Activated B cell treated with CpG ODN at 0.5 μM for 24 hours (primary cell): ENCODE measurements around the gene DIPK2B. TPM values are rescaled to one million over a fixed set of nuclear protein-coding genes. Genes with fewer than 3 reads are reported as not detected.

Experiments used
- ATAC-seq: fragments of 200-7000 bp; cut with Tn5 transposase; one replicate; pipeline ENCODE4 v1.10.0; 2021; ENCODE audit warnings: low read depth, mild to moderate bottlenecking, moderate library complexity
- CTCF ChIA-PET: fragments of 350-600 bp; sonication (Branson Sonifier 250); formaldehyde crosslinking; loops from one replicate; lab custom pipeline; 2021; ENCODE audit warnings: antibody characterized with exemption; lab: Charles Lee
- POLR2A ChIA-PET: fragments of 350-600 bp; sonication (Branson Sonifier 250); formaldehyde crosslinking; loops from one replicate; lab custom pipeline; 2021; ENCODE audit warnings: antibody characterized with exemption; lab: Charles Lee
- DNase-seq: peaks from one replicate; pipeline ENCODE4 v3.0.0; 2022
- H3K27ac Mint-ChIP-seq: one replicate; pipeline ENCODE4 v1.8.0; 2020; ENCODE audit warnings: mixed read lengths
- H3K27me3 Mint-ChIP-seq: one replicate; pipeline ENCODE4 v1.8.0; 2021; ENCODE audit warnings: mixed read lengths
- H3K36me3 Mint-ChIP-seq: one replicate; pipeline ENCODE4 v1.8.0; 2021; ENCODE audit warnings: low read depth, mixed read lengths
- H3K4me1 Mint-ChIP-seq: one replicate; pipeline ENCODE4 v1.8.0; 2021; ENCODE audit warnings: mixed read lengths
- H3K4me3 Mint-ChIP-seq: one replicate; pipeline ENCODE4 v1.8.0; 2020; ENCODE audit warnings: mild to moderate bottlenecking, mixed read lengths
- H3K9me3 Mint-ChIP-seq: one replicate; pipeline ENCODE4 v1.8.0; 2020; ENCODE audit warnings: mixed read lengths
- intact Hi-C: fragments of 100-400 bp; cut with micrococcal nuclease; formaldehyde crosslinking; loops from one replicate; pipeline ENCODE4 v1.15.1; 2024
- total RNA-seq: library from RNA; stranded (reverse); gene quantifications from 2 replicates; pipeline ENCODE4 v1.2.3, GENCODE V29; 2022
- TF ChIP-seq, protein P1 (sequence below): fragments of 200-600 bp; IDR thresholded peaks from one replicate; pipeline ENCODE4 v1.8.0; 2022; ENCODE audit warnings: antibody characterized with exemption, mild to moderate bottlenecking

The DIPK2B gene, protein sequence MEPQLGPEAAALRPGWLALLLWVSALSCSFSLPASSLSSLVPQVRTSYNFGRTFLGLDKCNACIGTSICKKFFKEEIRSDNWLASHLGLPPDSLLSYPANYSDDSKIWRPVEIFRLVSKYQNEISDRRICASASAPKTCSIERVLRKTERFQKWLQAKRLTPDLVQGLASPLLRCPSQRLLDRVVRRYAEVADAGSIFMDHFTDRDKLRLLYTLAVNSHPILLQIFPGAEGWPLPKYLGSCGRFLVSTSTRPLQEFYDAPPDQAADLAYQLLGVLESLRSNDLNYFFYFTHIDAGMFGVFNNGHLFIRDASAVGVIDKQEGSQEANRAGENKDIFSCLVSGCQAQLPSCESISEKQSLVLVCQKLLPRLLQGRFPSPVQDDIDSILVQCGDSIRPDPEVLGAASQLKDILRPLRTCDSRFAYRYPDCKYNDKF
- not detected in 2 replicates for total RNA-seq

DNA sequence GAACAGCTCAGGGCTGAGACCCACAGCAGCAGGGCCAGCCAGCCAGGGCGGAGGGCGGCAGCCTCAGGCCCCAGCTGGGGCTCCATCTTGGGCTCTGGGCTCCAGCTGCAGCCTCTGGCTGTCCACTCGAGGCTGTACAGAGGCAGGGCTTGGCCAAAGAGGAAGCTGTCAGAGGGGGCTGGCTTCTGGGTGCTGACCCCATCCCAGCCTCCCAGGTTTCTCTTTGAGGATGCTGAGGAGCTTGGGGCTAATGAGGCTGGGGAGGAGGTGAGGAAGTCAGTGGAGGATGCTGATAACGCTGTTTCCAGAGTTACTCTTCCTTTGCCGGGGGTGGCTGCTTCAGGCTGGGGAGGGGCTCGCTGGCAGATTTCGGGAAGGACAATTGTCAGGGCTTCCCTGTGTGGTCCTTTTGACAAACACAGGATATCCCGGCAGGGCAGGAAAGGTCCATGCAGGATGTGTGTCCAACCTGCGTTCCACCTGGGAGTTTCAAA is at the start of gene DIPK2B:
TSS of gene DIPK2B (minus strand) at position 136 of the 494 bp plus-strand sequence. CDS start at position 86, 50 bp downstream.
- DNase-seq = no peak
- no peak within 1 kb of the TSS for H3K4me3 Mint-ChIP-seq
- TF ChIP-seq, protein P1, sequence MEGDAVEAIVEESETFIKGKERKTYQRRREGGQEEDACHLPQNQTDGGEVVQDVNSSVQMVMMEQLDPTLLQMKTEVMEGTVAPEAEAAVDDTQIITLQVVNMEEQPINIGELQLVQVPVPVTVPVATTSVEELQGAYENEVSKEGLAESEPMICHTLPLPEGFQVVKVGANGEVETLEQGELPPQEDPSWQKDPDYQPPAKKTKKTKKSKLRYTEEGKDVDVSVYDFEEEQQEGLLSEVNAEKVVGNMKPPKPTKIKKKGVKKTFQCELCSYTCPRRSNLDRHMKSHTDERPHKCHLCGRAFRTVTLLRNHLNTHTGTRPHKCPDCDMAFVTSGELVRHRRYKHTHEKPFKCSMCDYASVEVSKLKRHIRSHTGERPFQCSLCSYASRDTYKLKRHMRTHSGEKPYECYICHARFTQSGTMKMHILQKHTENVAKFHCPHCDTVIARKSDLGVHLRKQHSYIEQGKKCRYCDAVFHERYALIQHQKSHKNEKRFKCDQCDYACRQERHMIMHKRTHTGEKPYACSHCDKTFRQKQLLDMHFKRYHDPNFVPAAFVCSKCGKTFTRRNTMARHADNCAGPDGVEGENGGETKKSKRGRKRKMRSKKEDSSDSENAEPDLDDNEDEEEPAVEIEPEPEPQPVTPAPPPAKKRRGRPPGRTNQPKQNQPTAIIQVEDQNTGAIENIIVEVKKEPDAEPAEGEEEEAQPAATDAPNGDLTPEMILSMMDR = no peak
- POLR2A ChIA-PET = no interaction called here
- no peak for ATAC-seq
- H3K27ac Mint-ChIP-seq = no peak within 1 kb of the TSS
- H3K9me3 Mint-ChIP-seq = no peaks in the 10 kb centered on the region
- H3K36me3 Mint-ChIP-seq = no peaks in the 10 kb centered on the region
- peaks cover 4% of the 10 kb centered on the region for H3K27me3 Mint-ChIP-seq
- intact Hi-C loops = no loop called here
- H3K4me1 Mint-ChIP-seq = no peaks in the 10 kb centered on the region
- CTCF ChIA-PET = interaction anchor here (1.8 kb wide), 1 partner anchor 14 kb away, joined by 6 read pairs; no protein-coding TSS in a partner anchor

DNA sequence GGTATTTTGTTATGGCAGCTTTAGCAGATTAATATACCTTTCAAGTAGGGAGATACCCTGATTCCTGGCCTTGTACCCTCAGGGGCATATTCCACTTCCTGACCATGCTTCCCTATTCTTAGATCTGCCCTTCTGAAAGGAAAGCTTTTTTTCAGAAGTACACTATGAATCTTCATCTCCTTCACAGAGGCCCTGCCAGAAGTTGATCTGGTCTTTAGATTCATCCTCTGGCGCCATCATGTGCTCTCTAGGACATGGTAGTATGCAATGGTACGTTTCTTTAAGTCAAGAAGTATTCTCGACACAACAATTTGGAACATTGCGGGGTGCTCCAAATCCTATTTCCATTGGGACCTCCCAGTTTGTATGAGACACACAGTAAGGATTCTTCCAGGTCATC is 39.6 kb upstream of the DIPK2B start:
- ATAC-seq = no peak
- ChIA-PET POLR2A (no interaction called here), CTCF (no interaction called here)
- TF ChIP-seq, protein P1 = no peak
- Mint-ChIP-seq H3K9me3 (no peaks in the 10 kb centered on the region), H3K27me3 (no peaks in the 10 kb centered on the region), H3K36me3 (no peaks in the 10 kb centered on the region), H3K27ac (no peak overlapping the region), H3K4me1 (no peaks in the 10 kb centered on the region), H3K4me3 (no peak overlapping the region)
- DNase-seq = no peak
- intact Hi-C loops = no loop called here

DNA sequence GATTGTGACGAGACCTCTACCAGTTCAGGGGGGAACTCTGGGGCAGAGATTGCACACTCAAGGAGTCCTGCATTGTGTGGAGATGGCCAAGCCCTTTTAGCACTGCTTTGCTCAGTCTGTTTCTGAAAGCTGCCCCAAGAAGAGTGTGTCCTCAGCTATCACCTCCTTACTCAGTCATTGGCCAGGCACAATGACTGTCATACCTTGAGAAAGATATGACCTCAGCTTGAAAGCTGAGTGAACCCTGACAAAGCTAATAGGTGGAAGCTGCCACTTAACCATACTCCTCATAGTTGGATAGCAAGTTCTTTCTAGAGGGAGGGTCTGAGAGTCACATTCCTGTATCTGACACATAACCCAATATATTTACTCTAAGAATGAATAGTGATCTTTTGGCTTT is 37.8 kb upstream of the DIPK2B start:
- POLR2A ChIA-PET = no interaction called here
- CTCF ChIA-PET = no interaction called here
- TF ChIP-seq, protein P1 = no peak
- Mint-ChIP-seq H3K27me3 (no peaks in the 10 kb centered on the region), H3K4me1 (no peaks in the 10 kb centered on the region), H3K9me3 (no peaks in the 10 kb centered on the region), H3K36me3 (no peaks in the 10 kb centered on the region), H3K27ac (no peak overlapping the region), H3K4me3 (no peak overlapping the region)
- intact Hi-C loops = no loop called here
- DNase-seq (no peak), ATAC-seq (no peak)

DNA sequence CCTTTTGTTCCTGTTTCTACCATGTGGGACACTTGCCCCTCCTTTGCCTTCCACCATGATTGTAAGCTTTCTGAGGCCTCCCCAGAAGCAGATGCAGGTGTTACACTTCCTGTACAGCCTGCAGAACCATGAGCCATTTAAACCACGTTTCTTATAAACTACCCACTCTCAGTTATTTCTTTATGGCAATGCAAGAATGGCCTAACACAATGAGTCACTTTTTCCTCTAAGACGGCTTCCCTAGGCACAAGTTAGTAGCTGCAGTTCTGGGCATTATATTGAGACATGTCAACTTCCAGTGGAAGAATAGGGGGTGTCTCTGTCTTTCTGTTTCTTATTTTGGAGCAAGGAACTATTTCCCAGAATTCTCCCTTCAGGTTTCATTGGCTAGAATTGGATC is 32.9 kb upstream of the DIPK2B start:
- DNase-seq (no peak), ATAC-seq (no peak)
- Mint-ChIP-seq H3K27ac (no peak overlapping the region), H3K4me3 (no peak overlapping the region), H3K4me1 (peaks cover 40% of the 10 kb centered on the region), H3K27me3 (no peaks in the 10 kb centered on the region), H3K36me3 (no peaks in the 10 kb centered on the region), H3K9me3 (no peaks in the 10 kb centered on the region)
- TF ChIP-seq, protein P1 = no peak
- intact Hi-C loops = no loop called here
- ChIA-PET CTCF (no interaction called here), POLR2A (no interaction called here)

DNA sequence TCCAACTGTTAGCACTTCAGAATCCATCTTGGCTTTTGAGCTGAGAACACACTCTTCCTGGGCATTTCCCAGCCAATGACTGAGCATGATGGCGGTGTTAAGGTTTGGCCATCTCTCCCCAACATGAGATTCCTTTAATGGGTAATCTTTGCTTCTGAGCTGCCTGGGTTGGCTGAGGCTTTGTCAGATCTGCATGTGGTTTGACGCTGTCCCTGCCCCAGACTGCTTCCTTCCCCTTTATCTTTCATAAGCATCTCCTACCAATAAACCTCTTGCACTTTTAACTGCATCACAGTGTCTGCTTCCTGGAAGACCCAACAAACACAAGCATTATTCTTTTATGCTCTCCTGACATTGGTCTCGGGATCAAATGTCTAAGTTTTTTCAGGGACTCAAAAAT is 31.5 kb upstream of the DIPK2B start:
- no peak for DNase-seq
- Mint-ChIP-seq H3K9me3 (no peaks in the 10 kb centered on the region), H3K36me3 (no peaks in the 10 kb centered on the region), H3K27me3 (no peaks in the 10 kb centered on the region), H3K27ac (no peak overlapping the region), H3K4me1 (peaks cover 40% of the 10 kb centered on the region), H3K4me3 (no peak overlapping the region)
- TF ChIP-seq, protein P1 = no peak
- ChIA-PET POLR2A (no interaction called here), CTCF (no interaction called here)
- intact Hi-C loops = no loop called here
- no peak for ATAC-seq
